ENCODE results near the gene RUNX2.

The RUNX2 gene

DNA sequence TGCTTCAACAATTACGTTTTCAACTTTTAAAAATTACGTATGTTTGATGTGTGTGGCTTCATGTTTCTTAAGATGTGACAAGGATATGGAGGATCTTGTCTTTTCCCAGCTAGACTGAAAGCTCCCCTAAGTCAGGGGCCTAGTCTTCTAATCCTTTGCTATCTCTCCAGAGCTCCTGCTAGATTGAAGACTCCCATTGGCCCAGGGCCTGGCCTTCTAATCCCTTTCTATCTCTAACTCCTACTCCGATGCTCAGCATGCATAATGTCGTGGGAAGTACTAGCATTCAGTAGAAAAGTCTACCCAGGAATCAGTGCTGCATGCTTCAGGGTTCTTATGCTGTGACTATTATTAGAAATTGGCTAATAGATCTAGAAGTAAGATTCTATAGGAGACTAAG, 194.4 kb downstream of the RUNX2 start:
- DNase-seq (ENCODE audit: low spot score) = no peak
- TF ChIP-seq, protein P1, sequence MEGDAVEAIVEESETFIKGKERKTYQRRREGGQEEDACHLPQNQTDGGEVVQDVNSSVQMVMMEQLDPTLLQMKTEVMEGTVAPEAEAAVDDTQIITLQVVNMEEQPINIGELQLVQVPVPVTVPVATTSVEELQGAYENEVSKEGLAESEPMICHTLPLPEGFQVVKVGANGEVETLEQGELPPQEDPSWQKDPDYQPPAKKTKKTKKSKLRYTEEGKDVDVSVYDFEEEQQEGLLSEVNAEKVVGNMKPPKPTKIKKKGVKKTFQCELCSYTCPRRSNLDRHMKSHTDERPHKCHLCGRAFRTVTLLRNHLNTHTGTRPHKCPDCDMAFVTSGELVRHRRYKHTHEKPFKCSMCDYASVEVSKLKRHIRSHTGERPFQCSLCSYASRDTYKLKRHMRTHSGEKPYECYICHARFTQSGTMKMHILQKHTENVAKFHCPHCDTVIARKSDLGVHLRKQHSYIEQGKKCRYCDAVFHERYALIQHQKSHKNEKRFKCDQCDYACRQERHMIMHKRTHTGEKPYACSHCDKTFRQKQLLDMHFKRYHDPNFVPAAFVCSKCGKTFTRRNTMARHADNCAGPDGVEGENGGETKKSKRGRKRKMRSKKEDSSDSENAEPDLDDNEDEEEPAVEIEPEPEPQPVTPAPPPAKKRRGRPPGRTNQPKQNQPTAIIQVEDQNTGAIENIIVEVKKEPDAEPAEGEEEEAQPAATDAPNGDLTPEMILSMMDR (IDR thresholded peaks at IDR 0.05; ENCODE audit: extremely low read depth, missing control alignments) = no peak

DNA sequence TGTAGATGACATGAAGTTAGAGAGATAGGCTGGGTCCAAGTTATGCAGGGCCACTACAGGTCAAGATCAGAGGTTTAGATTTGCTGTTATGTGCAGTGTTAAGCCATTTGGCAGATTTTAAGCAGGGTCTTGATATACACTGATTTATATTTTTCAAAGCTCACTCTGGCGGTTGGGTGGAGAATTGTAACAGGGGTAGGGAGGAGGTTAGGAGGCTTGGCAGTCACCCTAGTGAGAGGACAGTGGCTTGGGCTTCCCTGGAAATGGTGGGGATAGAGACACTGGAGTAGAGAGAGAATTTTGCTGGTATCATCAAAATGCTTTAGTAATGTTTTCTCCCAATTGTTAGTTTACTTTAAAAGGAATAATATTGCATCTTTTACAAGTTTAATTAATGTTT, 199.1 kb downstream of the RUNX2 start:
- no peak for DNase-seq (ENCODE audit: low spot score)

DNA sequence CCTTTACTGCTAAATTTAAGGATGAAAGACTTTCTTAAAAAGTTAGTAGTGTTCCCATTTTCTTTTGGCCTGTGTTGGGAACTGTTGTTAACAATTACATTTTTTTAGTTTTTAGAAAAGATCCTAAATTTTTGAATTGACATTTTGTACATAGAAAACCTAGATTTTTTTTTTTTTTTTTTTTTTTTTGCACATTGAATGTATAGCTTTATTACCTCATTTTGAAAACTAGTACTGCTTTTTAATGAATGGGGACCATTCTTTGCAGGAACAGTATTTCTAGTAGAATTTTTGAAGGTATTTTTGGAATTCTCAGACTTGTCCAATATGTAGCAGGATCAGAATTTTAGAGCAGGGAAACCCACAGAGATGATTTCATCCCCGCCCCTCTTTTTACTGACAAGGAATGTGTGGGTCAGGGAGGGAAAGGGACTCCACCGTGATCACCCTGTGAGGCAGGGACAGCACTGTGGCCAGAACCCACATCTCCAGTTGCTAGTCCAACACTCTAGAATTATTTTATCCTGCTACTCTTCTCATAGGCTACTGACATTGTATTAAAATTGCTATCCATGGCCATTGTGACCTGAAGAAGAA, 204.0 kb downstream of the RUNX2 start:
- DNase-seq (ENCODE audit: low spot score) = no peak
- TF ChIP-seq, protein P1 (IDR thresholded peaks at IDR 0.05; ENCODE audit: extremely low read depth, missing control alignments) = no peak

More for the DNA sequence above, 199.1 kb downstream of the RUNX2 start:
- TF ChIP-seq, protein P1 (IDR thresholded peaks at IDR 0.05; ENCODE audit: extremely low read depth, missing control alignments) = no peak

DNA sequence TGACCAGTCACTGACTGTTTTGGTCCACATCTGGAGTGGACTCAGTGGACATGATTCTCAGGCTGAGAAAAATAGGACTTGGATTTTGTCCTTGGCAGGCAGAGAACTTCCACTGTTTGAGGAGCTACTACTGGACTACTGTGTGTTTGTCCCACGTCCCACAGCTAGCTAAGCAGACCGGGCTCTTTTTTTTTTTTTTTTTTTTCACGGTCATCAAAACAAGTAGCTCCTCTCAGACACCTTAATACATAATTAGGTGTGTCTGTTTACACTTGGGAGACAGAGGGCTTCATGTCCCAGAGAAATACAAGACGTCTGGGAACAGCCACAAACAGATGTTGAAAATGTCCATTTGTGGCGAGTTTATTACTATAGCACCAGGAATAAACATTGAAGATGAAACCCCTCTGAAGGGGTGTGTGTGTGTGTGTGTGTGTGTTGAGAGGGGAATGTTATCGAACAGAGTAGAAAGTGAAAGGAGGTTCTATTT, 204.6 kb downstream of the RUNX2 start:
- TF ChIP-seq, protein P1 (IDR thresholded peaks at IDR 0.05; ENCODE audit: extremely low read depth, missing control alignments) = no peak
- no peak for DNase-seq (ENCODE audit: low spot score)

DNA sequence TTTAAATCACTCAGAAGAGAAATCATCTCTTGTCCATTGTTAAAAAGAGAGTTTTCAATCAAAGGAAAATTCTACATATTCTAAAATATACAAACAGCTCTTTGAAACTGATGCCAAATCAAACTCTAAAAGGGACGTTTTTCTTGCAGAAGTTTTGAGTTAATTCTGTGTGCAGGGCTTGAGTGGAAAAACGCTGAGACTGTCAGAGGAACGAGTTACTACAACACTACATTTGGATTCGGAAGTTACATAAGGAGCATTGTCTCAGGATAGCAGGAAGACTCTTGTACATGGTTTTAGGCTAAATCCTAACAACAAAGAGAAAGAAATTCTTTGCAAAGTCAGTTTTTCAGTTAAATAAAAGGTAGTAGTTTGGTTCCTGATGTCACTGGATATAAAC, 205.3 kb downstream of the RUNX2 start:
- DNase-seq (ENCODE audit: low spot score) = no peak
- TF ChIP-seq, protein P1 (IDR thresholded peaks at IDR 0.05; ENCODE audit: extremely low read depth, missing control alignments) = no peak

DNA sequence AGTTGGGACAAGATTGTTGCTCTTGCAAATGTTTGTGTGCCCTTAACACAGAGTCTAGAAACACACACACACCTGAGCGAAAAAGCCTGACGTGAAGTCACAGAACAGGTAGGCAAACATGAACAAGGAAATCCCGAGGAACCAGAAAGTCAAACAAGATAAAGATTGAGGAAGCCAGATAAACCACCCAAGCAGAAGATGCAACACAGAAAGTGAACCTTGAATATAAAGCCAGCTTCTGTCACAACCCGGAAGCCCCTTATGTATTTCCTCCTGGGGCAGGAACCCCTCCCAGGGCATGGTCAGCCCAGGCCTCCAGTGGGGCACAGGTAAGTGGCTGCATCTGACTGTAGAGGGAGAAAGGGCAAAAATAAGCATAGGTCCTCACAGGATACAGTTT, 207.8 kb downstream of the RUNX2 start:
- DNase-seq (ENCODE audit: low spot score) = no peak
- TF ChIP-seq, protein P1 (IDR thresholded peaks at IDR 0.05; ENCODE audit: extremely low read depth, missing control alignments) = no peak

DNA sequence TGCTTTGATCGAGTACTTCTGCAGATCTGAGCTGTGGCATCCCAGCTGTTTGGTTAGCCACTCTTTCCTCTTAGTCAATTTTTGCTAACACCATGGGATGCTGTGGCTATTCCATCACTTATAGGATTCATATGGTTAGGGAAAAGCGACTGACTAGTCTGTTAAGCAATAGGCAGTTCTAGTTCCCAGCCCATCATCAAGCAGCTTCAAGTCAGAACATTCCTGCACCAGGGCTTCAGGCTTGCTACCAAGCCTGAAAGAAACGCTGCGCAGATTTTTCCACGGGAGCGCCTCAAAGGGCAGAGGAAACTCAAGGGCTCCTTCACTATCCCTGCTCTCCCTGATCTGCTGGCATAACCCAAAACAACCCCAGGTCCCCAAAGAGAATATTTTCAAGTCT, 209.4 kb downstream of the RUNX2 start:
- DNase-seq (ENCODE audit: low spot score) = no peak
- TF ChIP-seq, protein P1 (IDR thresholded peaks at IDR 0.05; ENCODE audit: extremely low read depth, missing control alignments) = no peak
